ENCODE measurements around the gene DOC2B.

DOC2B gene

DNA sequence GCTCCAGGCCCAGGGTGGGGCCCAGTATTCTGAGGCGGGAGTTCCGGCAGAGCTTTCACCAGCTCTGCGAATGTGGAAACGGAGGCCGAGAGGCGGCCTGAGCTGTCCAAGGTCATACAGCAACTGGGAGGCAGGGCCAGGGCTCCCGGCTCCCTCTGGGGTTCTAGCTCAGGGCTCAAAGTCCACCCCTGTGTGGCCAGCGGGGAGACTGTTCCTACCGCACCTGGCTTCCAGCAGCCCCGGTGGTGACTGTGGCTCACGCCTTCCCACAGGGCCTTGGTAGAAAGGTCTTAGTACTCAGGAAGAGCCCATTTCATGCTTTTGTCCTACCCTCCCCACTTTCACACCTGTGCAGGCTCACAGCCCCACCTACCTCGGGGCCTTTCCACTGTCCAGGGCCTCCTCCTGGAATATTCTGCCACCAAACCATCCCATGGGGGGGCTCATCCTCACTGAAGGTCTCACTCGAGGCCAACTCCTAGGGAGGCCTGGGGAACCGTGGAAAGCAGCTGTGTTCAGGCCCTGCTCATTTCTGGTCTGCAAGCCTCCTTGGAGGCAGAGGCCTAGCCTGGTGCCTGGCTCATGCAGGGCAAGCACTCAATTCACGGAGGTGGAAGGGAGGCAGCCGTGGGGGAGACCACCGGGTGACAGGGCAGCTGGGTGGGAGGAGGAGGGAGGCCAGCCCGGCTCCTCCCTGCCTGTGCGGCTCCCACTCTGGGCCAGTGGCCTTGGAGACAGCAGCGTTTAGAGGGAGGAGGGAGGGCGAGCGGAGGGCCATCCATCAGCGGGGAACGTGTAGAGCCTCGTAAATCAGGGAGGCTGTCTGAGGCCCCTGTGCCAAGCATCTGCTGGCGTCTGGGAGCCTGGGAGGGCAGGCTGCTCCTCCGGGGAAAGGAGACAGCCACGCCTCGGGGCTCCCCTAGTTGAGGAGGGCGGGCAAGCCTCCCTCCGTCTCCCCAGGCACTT, 12.7 kb upstream of the DOC2B start:
- Histone ChIP-seq H3K36me3 (no peaks in the 10 kb centered on the region), H3K27me3 (no peaks in the 10 kb centered on the region), H4K20me1 (no peaks in the 10 kb centered on the region), H3K4me1 (peaks cover 19% of the 10 kb centered on the region), H3K4me3 (no peak overlapping the region), H3K9ac (no peak overlapping the region), H3K9me3 (peaks cover 24% of the 10 kb centered on the region), H3K4me2 (no peak overlapping the region), H3K27ac (no peak overlapping the region)
- TF ChIP-seq Cebpa-rat (IDR thresholded peaks at IDR 0.05), result no peak

DNA sequence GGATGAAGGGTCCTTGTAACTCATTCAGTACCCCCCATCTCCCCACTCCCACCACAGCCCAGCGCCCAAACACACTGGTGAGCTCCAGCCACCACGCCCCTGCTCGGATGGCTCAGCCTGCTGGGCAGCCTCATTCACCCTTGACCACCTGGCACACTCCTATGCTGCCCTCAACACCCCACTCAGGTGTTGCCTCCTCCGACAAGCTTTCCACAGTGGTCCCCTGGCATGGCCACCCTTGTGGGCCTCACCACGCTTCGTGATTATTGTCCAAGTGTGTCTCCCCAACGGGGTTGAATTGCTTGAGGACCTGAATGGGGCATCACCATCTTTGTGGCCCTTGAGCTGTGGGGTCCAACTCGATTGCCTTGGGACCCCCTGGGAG, 12.0 kb upstream of the DOC2B start:
- Histone ChIP-seq H3K9me3 (peaks cover 22% of the 10 kb centered on the region), H4K20me1 (no peaks in the 10 kb centered on the region), H3K27me3 (no peaks in the 10 kb centered on the region), H3K9ac (no peak overlapping the region), H3K4me1 (peaks cover 12% of the 10 kb centered on the region), H3K4me3 (no peak overlapping the region), H3K36me3 (no peaks in the 10 kb centered on the region), H3K27ac (no peak overlapping the region), H3K4me2 (no peak overlapping the region)
- TF ChIP-seq Cebpa-rat (IDR thresholded peaks at IDR 0.05), result no peak

DNA sequence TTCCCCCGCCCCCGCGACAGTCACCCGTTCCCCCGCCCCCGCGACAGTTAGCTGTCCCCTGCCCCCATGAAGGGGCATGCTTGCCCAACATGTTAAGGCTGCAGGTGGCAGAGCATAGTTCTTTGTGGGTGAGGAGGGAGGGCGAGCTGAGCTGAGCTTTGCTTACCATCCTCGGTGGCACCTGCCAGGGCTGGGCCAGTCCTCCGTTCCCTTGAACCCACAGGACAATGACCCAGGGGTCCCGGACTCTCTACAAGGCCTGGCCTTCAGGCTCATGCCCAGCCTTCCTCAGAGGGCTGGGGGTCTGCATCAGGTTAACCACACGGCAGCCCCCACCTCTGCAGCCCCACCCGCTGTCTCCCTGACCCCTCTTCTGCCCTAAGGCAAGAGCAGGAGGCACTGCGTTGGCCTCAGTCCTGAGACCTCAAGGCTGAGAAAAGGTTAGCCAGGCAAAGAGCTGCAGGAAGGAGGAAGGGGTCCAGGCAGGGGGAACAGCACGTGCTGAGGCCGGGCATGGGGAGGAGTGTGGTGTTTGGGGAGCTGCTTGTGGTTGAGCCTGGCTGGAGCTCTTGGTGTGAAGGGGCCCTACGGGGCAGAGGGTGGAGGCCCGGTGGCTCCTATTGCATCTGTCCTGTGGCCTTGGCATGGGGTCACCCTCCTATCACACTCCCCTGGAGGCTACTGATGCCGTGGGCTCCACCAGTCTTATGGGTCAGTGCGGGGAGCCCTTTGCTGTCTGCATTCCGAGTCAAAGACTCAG, 11.4 kb upstream of the DOC2B start:
- H3K4me1 ChIP-seq, result peaks cover 12% of the 10 kb centered on the region
- H3K9me3 ChIP-seq, result peaks cover 16% of the 10 kb centered on the region
- H3K4me3 ChIP-seq, result no peak overlapping the region
- H3K36me3 ChIP-seq, result no peaks in the 10 kb centered on the region
- TF ChIP-seq Cebpa-rat (IDR thresholded peaks at IDR 0.05), result no peak
- no peaks in the 10 kb centered on the region for H4K20me1 ChIP-seq
- no peaks in the 10 kb centered on the region for H3K27me3 ChIP-seq
- no peak overlapping the region for H3K4me2 ChIP-seq
- H3K9ac ChIP-seq, result no peak overlapping the region
- H3K27ac ChIP-seq, result no peak overlapping the region

DNA sequence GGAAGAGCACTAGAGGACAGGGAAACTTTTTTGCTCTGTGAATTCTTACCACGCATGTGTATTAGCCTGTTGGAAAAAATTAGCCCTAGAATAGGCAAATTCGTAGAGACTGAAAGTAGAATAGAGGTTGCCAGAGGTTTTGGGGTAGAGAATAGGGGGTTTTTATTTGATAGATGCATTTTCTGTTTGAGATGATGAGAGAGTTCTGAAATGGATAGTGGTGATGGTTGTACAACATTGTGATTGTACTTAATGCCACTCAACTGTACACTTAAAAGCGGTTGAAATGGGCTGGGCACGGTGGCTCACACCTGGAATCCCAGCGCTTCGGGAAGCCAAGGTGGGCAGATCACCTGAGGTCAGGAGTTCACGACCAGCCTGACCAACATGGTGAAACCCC, 8.0 kb upstream of the DOC2B start:
- TF ChIP-seq Cebpa-rat (IDR thresholded peaks at IDR 0.05), result no peak
- Histone ChIP-seq H3K9me3 (peaks cover 14% of the 10 kb centered on the region), H3K27me3 (no peaks in the 10 kb centered on the region), H3K4me3 (no peak overlapping the region), H3K4me1 (peaks cover under 1% of the 10 kb centered on the region; the same call in 1 of the 2 replicates), H3K4me2 (no peak overlapping the region), H3K9ac (no peak overlapping the region), H3K27ac (no peak overlapping the region), H3K36me3 (no peaks in the 10 kb centered on the region), H4K20me1 (no peaks in the 10 kb centered on the region)

DNA sequence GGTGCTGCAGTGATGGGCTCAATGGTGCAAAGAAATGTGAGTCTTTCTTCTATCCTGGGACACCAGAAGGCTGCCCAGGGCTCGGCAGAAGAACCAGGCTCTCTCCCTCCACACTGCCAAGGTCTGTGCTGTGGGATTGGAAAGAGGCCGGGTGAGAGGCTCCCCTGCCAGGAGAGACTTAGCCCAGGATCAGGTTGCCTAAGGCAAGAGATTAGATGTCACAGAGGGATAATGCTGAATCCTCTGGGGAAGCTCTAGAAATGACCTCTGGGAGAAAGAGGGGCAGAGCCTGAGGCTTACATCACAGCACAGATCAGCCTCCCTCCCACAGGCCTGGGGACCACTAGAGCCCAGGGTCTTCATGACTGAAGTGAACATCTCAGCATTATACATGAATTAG, 5.7 kb upstream of the DOC2B start:
- no peak for TF ChIP-seq Cebpa-rat (IDR thresholded peaks at IDR 0.05)
- Histone ChIP-seq H3K36me3 (no peaks in the 10 kb centered on the region), H3K27ac (no peak overlapping the region), H3K9me3 (peaks cover 6% of the 10 kb centered on the region; the same call in 1 of the 2 replicates), H3K27me3 (no peaks in the 10 kb centered on the region), H3K9ac (no peak overlapping the region), H3K4me1 (no peaks in the 10 kb centered on the region), H3K4me3 (no peak overlapping the region), H4K20me1 (no peaks in the 10 kb centered on the region), H3K4me2 (no peak overlapping the region)

DNA sequence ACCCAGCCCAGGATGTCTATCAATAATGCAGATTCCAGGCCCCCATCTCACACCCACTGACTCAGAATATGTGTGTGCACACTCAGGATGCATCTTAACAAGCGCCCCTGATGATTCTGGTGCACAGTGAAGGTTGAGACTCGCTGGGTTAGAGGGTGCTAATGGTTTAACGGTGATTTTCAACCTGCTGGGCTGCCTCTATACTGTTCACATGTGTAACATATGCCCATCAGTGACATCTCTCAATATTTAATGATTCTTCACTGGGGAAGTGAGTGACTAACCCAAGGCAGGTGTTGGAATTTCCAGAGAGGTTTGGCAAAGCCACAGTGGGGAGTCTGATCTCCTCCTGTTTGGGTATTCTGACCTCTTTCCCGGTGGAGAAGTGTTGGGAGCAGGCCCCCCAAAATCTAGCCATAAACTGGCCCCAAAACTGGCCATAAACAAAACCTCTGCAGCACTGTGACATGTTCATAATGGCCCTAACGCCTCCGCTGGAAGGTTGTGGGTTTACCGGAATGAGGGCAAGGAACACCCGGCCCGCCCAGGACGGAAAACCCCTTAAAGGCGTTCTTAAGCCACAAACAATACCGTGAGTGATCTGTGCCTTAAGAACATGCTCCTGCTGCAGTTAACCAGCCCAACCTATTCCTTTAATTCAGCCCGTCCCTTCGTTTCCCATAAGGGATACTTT, 4.1 kb upstream of the DOC2B start:
- H3K9ac ChIP-seq, result no peak overlapping the region
- 0 out of 2 replicates have a peak, but pooled peaks cover 5% of the 10 kb centered on the region for H3K27me3 ChIP-seq
- no peaks in the 10 kb centered on the region for H3K4me1 ChIP-seq
- 0 out of 2 replicates have a peak, but pooled peaks cover 1% of the 10 kb centered on the region for H3K9me3 ChIP-seq
- no peak overlapping the region for H3K4me3 ChIP-seq
- no peaks in the 10 kb centered on the region for H4K20me1 ChIP-seq
- H3K4me2 ChIP-seq, result no peak overlapping the region
- no peaks in the 10 kb centered on the region for H3K36me3 ChIP-seq
- H3K27ac ChIP-seq, result no peak overlapping the region
- no peak for TF ChIP-seq Cebpa-rat (IDR thresholded peaks at IDR 0.05)

DNA sequence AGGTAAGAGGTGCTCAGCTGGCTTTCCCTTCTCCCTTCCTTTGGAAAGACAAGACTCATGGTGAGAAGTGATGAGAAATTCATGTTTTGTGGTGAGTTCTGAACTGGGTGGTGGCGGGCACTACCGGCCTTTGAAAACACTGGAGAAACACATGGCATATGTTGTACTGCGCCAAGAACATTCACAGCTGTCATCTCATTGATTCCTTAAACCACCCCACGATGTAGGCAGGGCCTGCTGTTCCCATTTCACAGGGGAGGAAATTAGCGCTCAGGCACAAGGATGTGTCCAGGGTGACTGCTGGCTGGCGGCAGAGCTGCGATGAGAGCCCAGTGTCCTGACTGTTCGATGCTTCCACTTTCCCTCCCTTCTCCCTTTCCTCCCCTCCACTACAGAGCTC, 1.6 kb upstream of the DOC2B start:
- Histone ChIP-seq H3K9me3 (no peaks in the 10 kb centered on the region), H3K27me3 (0 out of 2 replicates have a peak, but pooled peaks cover 5% of the 10 kb centered on the region), H4K20me1 (no peaks in the 10 kb centered on the region), H3K9ac (no peak overlapping the region), H3K27ac (no peak overlapping the region), H3K4me1 (no peaks in the 10 kb centered on the region), H3K4me3 (no peak overlapping the region), H3K4me2 (no peak overlapping the region), H3K36me3 (no peaks in the 10 kb centered on the region)
- TF ChIP-seq Cebpa-rat (IDR thresholded peaks at IDR 0.05), result no peak

DNA sequence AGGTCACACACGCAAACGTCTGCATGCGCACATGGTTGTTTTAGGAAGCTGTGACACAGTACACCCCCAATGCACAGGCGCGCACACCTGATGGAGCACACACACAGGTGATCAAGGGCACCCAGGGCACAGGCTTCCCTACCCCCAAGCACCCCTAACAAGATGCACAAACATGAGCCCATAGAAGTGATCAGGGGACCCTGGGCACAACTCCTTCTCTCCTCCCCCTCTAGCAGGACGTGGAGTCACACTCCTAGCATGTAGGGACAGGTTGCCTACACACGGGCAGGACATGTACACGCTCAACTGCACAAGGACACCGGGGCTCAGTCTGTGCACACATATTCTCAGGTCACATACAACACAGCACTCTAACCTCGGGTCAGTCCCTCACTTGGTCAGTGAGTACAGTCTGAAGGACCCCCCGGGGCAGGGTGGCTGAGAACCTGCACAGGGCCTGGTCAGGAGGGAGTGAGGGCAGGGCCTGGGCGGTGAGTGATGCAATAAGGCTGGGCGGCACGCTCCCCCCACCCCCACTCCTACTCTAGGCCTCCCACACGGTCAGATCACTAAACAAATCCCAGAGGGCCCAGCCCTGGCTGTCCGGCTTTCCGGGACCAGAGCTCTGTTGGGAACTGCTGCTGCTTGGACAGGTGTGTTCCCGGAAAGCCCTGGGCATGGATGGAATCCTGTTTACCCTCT, 751 bp upstream of the DOC2B start:
- no peaks in the 10 kb centered on the region for H4K20me1 ChIP-seq
- no peaks in the 10 kb centered on the region for H3K4me1 ChIP-seq
- H3K4me3 ChIP-seq, result no peak overlapping the region
- 0 out of 2 replicates have a peak, but pooled peaks cover 5% of the 10 kb centered on the region for H3K27me3 ChIP-seq
- H3K9ac ChIP-seq, result no peak overlapping the region
- H3K27ac ChIP-seq, result no peak overlapping the region
- no peaks in the 10 kb centered on the region for H3K36me3 ChIP-seq
- H3K4me2 ChIP-seq, result no peak overlapping the region
- TF ChIP-seq Cebpa-rat (IDR thresholded peaks at IDR 0.05), result no peak
- no peaks in the 10 kb centered on the region for H3K9me3 ChIP-seq

Data from BLaER1 (cell line).